T-helper 1 cell treated with Interleukin-12 subunit alpha and Interleukin-12 subunit beta and Interleukin-4 antibody, amounts not matched to agents 30 μg/mL and 1 μg/mL, for 36 hours (primary cell): ENCODE measurements around the gene CCR2.
"Not testable (repeated sequence)": the region's sequence is repeated elsewhere in the genome, so short reads cannot be mapped to it uniquely, and the experiment has no call there.

Experiments
- H3K27ac Mint-ChIP-seq: one replicate; pipeline ENCODE4 v1.8.0; 2021; ENCODE audit warnings: mild to moderate bottlenecking, mixed read lengths
- H3K27me3 Mint-ChIP-seq: one replicate; pipeline ENCODE4 v1.8.0; 2021; ENCODE audit warnings: low read depth, mixed read lengths
- H3K36me3 Mint-ChIP-seq: one replicate; pipeline ENCODE4 v1.8.0; 2021; ENCODE audit warnings: low read depth, mixed read lengths
- H3K4me1 Mint-ChIP-seq: one replicate; pipeline ENCODE4 v1.8.0; 2021; ENCODE audit warnings: low read depth, mixed read lengths
- H3K4me3 Mint-ChIP-seq: one replicate; pipeline ENCODE4 v1.8.0; 2021; ENCODE audit warnings: mild to moderate bottlenecking, moderate library complexity, mixed read lengths
- H3K9me3 Mint-ChIP-seq: one replicate; pipeline ENCODE4 v1.8.0; 2021; ENCODE audit warnings: mixed read lengths

Gene CCR2

GRCh38 chr3:46398186-46398955 is 44.5 kb downstream of the CCR2 start:
- Mint-ChIP-seq H3K9me3 (peaks cover 4% of the 10 kb centered on the region), H3K4me1 (peaks cover 9% of the 10 kb centered on the region), H3K4me3 (no peak overlapping the region), H3K27me3 (peaks cover 14% of the 10 kb centered on the region), H3K36me3 (peaks cover 5% of the 10 kb centered on the region), H3K27ac (no peak overlapping the region)

- Mint-ChIP-seq H3K36me3 (peaks cover 5% of the 10 kb centered on the region), H3K4me1 (peaks cover 9% of the 10 kb centered on the region), H3K4me3 (no peak overlapping the region), H3K27me3 (peaks cover 21% of the 10 kb centered on the region), H3K27ac (no peak overlapping the region), H3K9me3 (peaks cover 4% of the 10 kb centered on the region)
Observed at GRCh38 chr3:46399098-46399497, 45.2 kb downstream of the CCR2 start.

- Mint-ChIP-seq H3K4me1 (peaks cover 9% of the 10 kb centered on the region), H3K27ac (no peak overlapping the region), H3K36me3 (peaks cover 5% of the 10 kb centered on the region), H3K27me3 (peaks cover 21% of the 10 kb centered on the region), H3K9me3 (peaks cover 4% of the 10 kb centered on the region), H3K4me3 (no peak overlapping the region)
Observed at GRCh38 chr3:46399557-46399956, 45.6 kb downstream of the CCR2 start.

GRCh38 chr3:46400000-46400734 is 46.3 kb downstream of the CCR2 start:
- peaks cover 9% of the 10 kb centered on the region for H3K4me1 Mint-ChIP-seq
- no peak overlapping the region for H3K4me3 Mint-ChIP-seq
- H3K27ac Mint-ChIP-seq = no peak overlapping the region
- H3K27me3 Mint-ChIP-seq = peaks cover 15% of the 10 kb centered on the region
- peaks cover 3% of the 10 kb centered on the region for H3K36me3 Mint-ChIP-seq
- H3K9me3 Mint-ChIP-seq = peaks cover 4% of the 10 kb centered on the region

GRCh38 chr3:46400846-46401245 is 46.9 kb downstream of the CCR2 start:
- Mint-ChIP-seq H3K27me3 (peaks cover 15% of the 10 kb centered on the region), H3K4me3 (no peak overlapping the region), H3K4me1 (peaks cover 5% of the 10 kb centered on the region), H3K36me3 (peaks cover 3% of the 10 kb centered on the region), H3K9me3 (peaks cover 4% of the 10 kb centered on the region), H3K27ac (no peak overlapping the region)

- H3K4me1 Mint-ChIP-seq = peaks cover 8% of the 10 kb centered on the region
- peaks cover 4% of the 10 kb centered on the region for H3K9me3 Mint-ChIP-seq
- H3K36me3 Mint-ChIP-seq = peaks cover 3% of the 10 kb centered on the region
- no peak overlapping the region for H3K4me3 Mint-ChIP-seq
- peaks cover 17% of the 10 kb centered on the region for H3K27me3 Mint-ChIP-seq
- H3K27ac Mint-ChIP-seq = no peak overlapping the region
Observed at GRCh38 chr3:46401579-46401978, 47.7 kb downstream of the CCR2 start.

- H3K4me3 Mint-ChIP-seq, H3K9me3 Mint-ChIP-seq, H3K27ac Mint-ChIP-seq, H3K36me3 Mint-ChIP-seq: not testable (repeated sequence)
- peaks cover 16% of the 10 kb centered on the region for H3K4me1 Mint-ChIP-seq
- peaks cover 20% of the 10 kb centered on the region for H3K27me3 Mint-ChIP-seq
Observed at GRCh38 chr3:46402902-46403301, 49.0 kb downstream of the CCR2 start.

GRCh38 chr3:46405301-46406019 is 51.5 kb downstream of the CCR2 start:
- Mint-ChIP-seq H3K36me3 (peaks cover 16% of the 10 kb centered on the region), H3K27ac (no peak overlapping the region), H3K4me1 (peaks cover 31% of the 10 kb centered on the region), H3K4me3 (no peak overlapping the region), H3K27me3 (peaks cover 20% of the 10 kb centered on the region), H3K9me3 (peaks cover 4% of the 10 kb centered on the region)

GRCh38 chr3:46406443-46406787 is 52.5 kb downstream of the CCR2 start:
- Mint-ChIP-seq H3K9me3 (peaks cover 4% of the 10 kb centered on the region), H3K27ac (peak overlapping the region; percentile 91), H3K36me3 (peaks cover 16% of the 10 kb centered on the region), H3K27me3 (peaks cover 20% of the 10 kb centered on the region), H3K4me1 (peaks cover 31% of the 10 kb centered on the region), H3K4me3 (no peak overlapping the region)

- Mint-ChIP-seq H3K4me3 (peak within 1 kb of the TSS; percentile 80), H3K9me3 (peaks cover 4% of the 10 kb centered on the region), H3K27ac (peak within 1 kb of the TSS; percentile 91), H3K4me1 (peaks cover 31% of the 10 kb centered on the region), H3K27me3 (peaks cover 20% of the 10 kb centered on the region), H3K36me3 (peaks cover 16% of the 10 kb centered on the region)
Observed at GRCh38 chr3:46406788-46407611, 53.1 kb downstream of the CCR2 start, which contains the start of the genes CCR5AS and CCRL2. Gene CCR5AS (minus strand): TSS chr3:46407066. Gene CCRL2 (plus strand): TSS chr3:46407259. CDS start chr3:46408080, 821 bp downstream.

- peaks cover 31% of the 10 kb centered on the region for H3K4me1 Mint-ChIP-seq
- H3K27ac Mint-ChIP-seq = peak overlapping the region; percentile 91
- H3K36me3 Mint-ChIP-seq = peaks cover 13% of the 10 kb centered on the region
- H3K27me3 Mint-ChIP-seq = peaks cover 16% of the 10 kb centered on the region
- peak overlapping the region; percentile 80 for H3K4me3 Mint-ChIP-seq
- peaks cover 2% of the 10 kb centered on the region for H3K9me3 Mint-ChIP-seq
Observed at GRCh38 chr3:46407970-46408369, 54.1 kb downstream of the CCR2 start.

GRCh38 chr3:46408853-46409252 is 54.9 kb downstream of the CCR2 start:
- Mint-ChIP-seq H3K27ac (peak overlapping the region; percentile 41), H3K9me3 (no peaks in the 10 kb centered on the region), H3K4me1 (peaks cover 31% of the 10 kb centered on the region), H3K36me3 (peaks cover 13% of the 10 kb centered on the region), H3K4me3 (no peak overlapping the region), H3K27me3 (peaks cover 7% of the 10 kb centered on the region)

GRCh38 chr3:46409739-46410489 is 56.0 kb downstream of the CCR2 start:
- Mint-ChIP-seq H3K4me3 (peak overlapping the region; percentile 26), H3K27me3 (peaks cover 9% of the 10 kb centered on the region), H3K36me3 (peaks cover 13% of the 10 kb centered on the region), H3K27ac (no peak overlapping the region), H3K9me3 (no peaks in the 10 kb centered on the region), H3K4me1 (peaks cover 31% of the 10 kb centered on the region)
